Mesenchymal stem cell (in vitro differentiated cells and primary cell): Measurements from ENCODE around the gene NAA15.
A peak's percentile ranks its signal among the peaks of the same experiment; 100 is the strongest.

Source experiments
- DNase-seq: peaks from one replicate; pipeline ENCODE4 v3.0.0-alpha.2; 2013
- H2AFZ ChIP-seq: one replicate; pipeline ENCODE4 v1.6.1; 2013; ENCODE audit warnings: low read depth, mild to moderate bottlenecking, control low read depth, inconsistent platforms, low read length, moderate library complexity
- H2AK5ac ChIP-seq: 2 replicates; pipeline ENCODE4 v1.6.1; 2013; ENCODE audit warnings: low read length, moderate library complexity, mild to moderate bottlenecking, inconsistent platforms; ENCODE audit not compliant: severe bottlenecking
- H2BK120ac ChIP-seq: one replicate; pipeline ENCODE4 v1.6.1; 2013; ENCODE audit warnings: low read depth, mild to moderate bottlenecking, inconsistent platforms, low read length, moderate library complexity
- H2BK12ac ChIP-seq, 2 experiments: one replicate each; pipeline ENCODE4 v1.6.1; 2013; ENCODE audit warnings: inconsistent platforms in 2 of 2, low read length in 2 of 2, mild to moderate bottlenecking in 2 of 2, moderate library complexity in 2 of 2, control low read depth in 1 of 2
- H2BK15ac ChIP-seq: one replicate; pipeline ENCODE4 v1.6.1; 2013; ENCODE audit warnings: mild to moderate bottlenecking, low read depth, inconsistent platforms; ENCODE audit not compliant: poor library complexity, severe bottlenecking
- H2BK5ac ChIP-seq: 2 replicates; pipeline ENCODE4 v1.6.1; 2013; ENCODE audit warnings: low read depth, mild to moderate bottlenecking, low read length, control low read depth, inconsistent platforms; ENCODE audit not compliant: poor library complexity, severe bottlenecking
- H3K14ac ChIP-seq, 2 experiments: one replicate each; pipeline ENCODE4 v1.6.1; 2013; ENCODE audit warnings: inconsistent platforms in 2 of 2, low read length in 2 of 2, control low read depth in 1 of 2, mild to moderate bottlenecking in 1 of 2, moderate library complexity in 1 of 2
- H3K18ac ChIP-seq, 2 experiments: one replicate each; pipeline ENCODE4 v1.6.1; 2013; ENCODE audit warnings: inconsistent platforms in 2 of 2, low read length in 2 of 2, control low read depth in 1 of 2, low read depth in 1 of 2, mild to moderate bottlenecking in 1 of 2
- H3K23ac ChIP-seq, 2 experiments: one replicate each; pipeline ENCODE4 v1.6.1; 2013; ENCODE audit warnings: inconsistent platforms in 2 of 2, low read length in 2 of 2, mild to moderate bottlenecking in 2 of 2, moderate library complexity in 2 of 2, control low read depth in 1 of 2
- H3K27ac ChIP-seq: 2 replicates; pipeline ENCODE4 v1.5.1; 2013; ENCODE audit warnings: mild to moderate bottlenecking, moderate library complexity, low read length, control low read depth, inconsistent platforms; ENCODE audit not compliant: poor library complexity, severe bottlenecking
- H3K27me3 ChIP-seq, 2 experiments: 2 replicates each; pipeline versions ENCODE4 v1.6.1 to v1.7.0; 2013; ENCODE audit warnings: low read length in 2 of 2, mild to moderate bottlenecking in 2 of 2, moderate library complexity in 2 of 2, control low read depth in 1 of 2, inconsistent platforms in 1 of 2; ENCODE audit not compliant: control insufficient read depth in 1 of 2, insufficient read depth in 1 of 2
- H3K36me3 ChIP-seq, 2 experiments: 2 replicates each; pipeline versions ENCODE4 v1.6.1 to v1.7.0; 2013; ENCODE audit warnings: low read length in 2 of 2, control low read depth in 1 of 2, inconsistent platforms in 1 of 2, low read depth in 1 of 2, mild to moderate bottlenecking in 1 of 2; ENCODE audit not compliant: insufficient read depth in 2 of 2, control insufficient read depth in 1 of 2
- H3K4ac ChIP-seq, 2 experiments: one replicate each; pipeline ENCODE4 v1.6.1; 2013; ENCODE audit warnings: inconsistent platforms in 2 of 2, low read length in 2 of 2, mild to moderate bottlenecking in 2 of 2, moderate library complexity in 2 of 2, control low read depth in 1 of 2, low read depth in 1 of 2
- H3K4me1 ChIP-seq: 2 replicates; pipeline ENCODE4 v1.6.1; 2013; ENCODE audit warnings: low read depth, low read length, control low read depth; ENCODE audit not compliant: control insufficient read depth, insufficient read depth
- H3K4me2 ChIP-seq: 2 replicates; pipeline ENCODE4 v1.6.1; 2013; ENCODE audit warnings: low read length, mild to moderate bottlenecking, inconsistent platforms; ENCODE audit not compliant: poor library complexity, severe bottlenecking
- H3K4me3 ChIP-seq, 2 experiments: 2 replicates each; pipeline versions ENCODE4 v1.5.1 to v1.7.0; 2013; ENCODE audit warnings: low read length in 2 of 2, mild to moderate bottlenecking in 2 of 2, control low read depth in 1 of 2, low read depth in 1 of 2; ENCODE audit not compliant: insufficient read depth in 1 of 2
- H3K79me1 ChIP-seq: replicated peaks from 2 replicates; pipeline ENCODE4 v1.6.1; 2013; ENCODE audit warnings: mild to moderate bottlenecking, control low read depth, low read length, inconsistent platforms; ENCODE audit not compliant: poor library complexity, severe bottlenecking
- H3K9ac ChIP-seq: 2 replicates; pipeline ENCODE4 v1.7.0; 2013; ENCODE audit warnings: mild to moderate bottlenecking, low read length, moderate library complexity
- H3K9me3 ChIP-seq: 2 replicates; pipeline ENCODE4 v1.7.0; 2013; ENCODE audit warnings: mild to moderate bottlenecking, low read length; ENCODE audit not compliant: control insufficient read depth
- H4K8ac ChIP-seq: one replicate; pipeline ENCODE4 v1.6.1; 2013; ENCODE audit warnings: inconsistent platforms, mild to moderate bottlenecking, low read length, moderate library complexity
- H4K91ac ChIP-seq: one replicate; pipeline ENCODE4 v1.6.1; 2013; ENCODE audit warnings: mild to moderate bottlenecking, low read length, inconsistent platforms
- WGBS: methylation state at CpG from one replicate; pipeline ENCODE4 v1.1.7; 2013; ENCODE audit warnings: mixed read lengths; 5-methylcytosine and 5-hydroxymethylcytosine counted together

The NAA15 gene

GRCh38 chr4:139282065-139282720 is 19.1 kb upstream of the NAA15 start:
- Histone ChIP-seq H3K27ac (no peak overlapping the region), H3K4me2 (no peak overlapping the region), H2AFZ (no peak overlapping the region), H3K23ac (no peak overlapping the region), H4K8ac (no peak overlapping the region), H3K9ac (no peak overlapping the region), H3K14ac (no peak overlapping the region), H3K18ac (no peak overlapping the region), H3K36me3 (no peaks in the 10 kb centered on the region), H3K4me1 (peaks cover 7% of the 10 kb centered on the region), H3K4ac (no peak overlapping the region), H2AK5ac (no peak overlapping the region), H3K9me3 (no peaks in the 10 kb centered on the region), H3K27me3 (peaks cover 0 to 3% of the 10 kb centered on the region in 2 experiments), H2BK120ac (no peak overlapping the region), H2BK5ac (no peak overlapping the region), H3K4me3 (no peak overlapping the region), H3K79me1 (peaks cover 4% of the 10 kb centered on the region), H4K91ac (no peak overlapping the region), H2BK15ac (no peak overlapping the region), H2BK12ac (no peak overlapping the region)
- 68% methylated on average over 5 of the region's 7 CpGs for WGBS
- DNase-seq = peak; percentile 10

- no peak overlapping the region for H2BK15ac ChIP-seq
- H4K91ac ChIP-seq = no peak overlapping the region
- H3K36me3 ChIP-seq = no peaks in the 10 kb centered on the region
- H3K14ac ChIP-seq = no peak overlapping the region
- no peak overlapping the region for H3K9ac ChIP-seq
- no peak overlapping the region for H4K8ac ChIP-seq
- H2AFZ ChIP-seq = no peak overlapping the region
- peaks cover 4% of the 10 kb centered on the region for H3K79me1 ChIP-seq
- no peak overlapping the region for H3K4me3 ChIP-seq
- no peak overlapping the region for H3K27ac ChIP-seq
- no peak overlapping the region for H2BK120ac ChIP-seq
- no peak overlapping the region for H3K4me2 ChIP-seq
- peaks cover 0 to 3% of the 10 kb centered on the region in 2 experiments for H3K27me3 ChIP-seq
- no peaks in the 10 kb centered on the region for H3K9me3 ChIP-seq
- no peak overlapping the region for H2BK12ac ChIP-seq
- peak; percentile 16 for DNase-seq
- H3K4ac ChIP-seq = no peak overlapping the region
- no peak overlapping the region for H3K23ac ChIP-seq
- no peak overlapping the region for H2BK5ac ChIP-seq
- no peak overlapping the region for H2AK5ac ChIP-seq
- no peak overlapping the region for H3K18ac ChIP-seq
- H3K4me1 ChIP-seq = peaks cover 7% of the 10 kb centered on the region
These were observed 18.6 kb upstream of the NAA15 start for GRCh38 chr4:139282721-139283075.

- H3K4me1 ChIP-seq = no peaks in the 10 kb centered on the region
- no peak overlapping the region for H3K9ac ChIP-seq
- peaks cover 8 to 25% of the 10 kb centered on the region in 2 experiments for H3K36me3 ChIP-seq
- no peak overlapping the region for H3K4me2 ChIP-seq
- H3K9me3 ChIP-seq = no peaks in the 10 kb centered on the region
- H2BK5ac ChIP-seq = no peak overlapping the region
- no peak overlapping the region for H2BK15ac ChIP-seq
- H2AK5ac ChIP-seq = no peak overlapping the region
- no peak for DNase-seq
- no peak overlapping the region for H3K27ac ChIP-seq
- H3K79me1 ChIP-seq = no peaks in the 10 kb centered on the region
- no peak overlapping the region for H3K23ac ChIP-seq
- no peak overlapping the region for H3K14ac ChIP-seq
- no peak overlapping the region for H4K8ac ChIP-seq
- H2AFZ ChIP-seq = no peak overlapping the region
- 93% methylated on average over 6 of the region's 7 CpGs for WGBS
- no peaks in the 10 kb centered on the region for H3K27me3 ChIP-seq
- H3K18ac ChIP-seq = no peak overlapping the region
- H3K4me3 ChIP-seq = no peak overlapping the region
- H3K4ac ChIP-seq = no peak overlapping the region
- no peak overlapping the region for H4K91ac ChIP-seq
- H2BK12ac ChIP-seq = no peak overlapping the region
- no peak overlapping the region for H2BK120ac ChIP-seq
These were observed 15.1 kb upstream of the NAA15 start for GRCh38 chr4:139286186-139286698.

GRCh38 chr4:139295206-139295941 is 5.9 kb upstream of the NAA15 start:
- H3K4me1 ChIP-seq = no peaks in the 10 kb centered on the region
- H3K9me3 ChIP-seq = no peaks in the 10 kb centered on the region
- peak overlapping the region in 1 of 2 experiments; percentile 96 for H3K14ac ChIP-seq
- peak overlapping the region; percentile 97 for H3K18ac ChIP-seq
- peak; percentile 90 for DNase-seq
- H2BK12ac ChIP-seq = peak overlapping the region; percentile 15 to 69
- H3K9ac ChIP-seq = peak overlapping the region; percentile 98
- peak overlapping the region; percentile 80 for H3K4me2 ChIP-seq
- no peaks in the 10 kb centered on the region for H3K27me3 ChIP-seq
- H2AFZ ChIP-seq = peak overlapping the region; percentile 87
- peak overlapping the region; percentile 77 to 96 for H3K4me3 ChIP-seq
- peak overlapping the region; percentile 43 for H3K27ac ChIP-seq
- peaks cover 5% of the 10 kb centered on the region for H3K79me1 ChIP-seq
- peak overlapping the region; percentile 53 for H2BK5ac ChIP-seq
- H4K91ac ChIP-seq = peak overlapping the region; percentile 98
- peak overlapping the region; percentile 100 for H4K8ac ChIP-seq
- H2AK5ac ChIP-seq = no peak overlapping the region
- H3K23ac ChIP-seq = no peak overlapping the region
- peak overlapping the region; percentile 89 to 96 for H3K4ac ChIP-seq
- peak overlapping the region; percentile 99 for H2BK15ac ChIP-seq
- peak overlapping the region; percentile 29 for H2BK120ac ChIP-seq
- H3K36me3 ChIP-seq = peaks cover 3 to 27% of the 10 kb centered on the region in 2 experiments
- 6% methylated on average over 49 of the region's 51 CpGs for WGBS
